Activated B cell treated with CpG ODN at 0.5 μM for 24 hours (primary cell): Measurements from ENCODE around the gene SEMA5A. TPM values are rescaled to one million over a fixed set of nuclear protein-coding genes. Genes with fewer than 3 reads are reported as not detected.

ENCODE experiments used
- ATAC-seq: fragments of 200-7000 bp; cut with Tn5 transposase; one replicate; pipeline ENCODE4 v1.10.0; 2021; ENCODE audit warnings: low read depth, mild to moderate bottlenecking, moderate library complexity
- CTCF ChIA-PET: fragments of 350-600 bp; sonication (Branson Sonifier 250); formaldehyde crosslinking; loops from one replicate; lab custom pipeline; 2021; ENCODE audit warnings: antibody characterized with exemption; lab: Charles Lee
- POLR2A ChIA-PET: fragments of 350-600 bp; sonication (Branson Sonifier 250); formaldehyde crosslinking; loops from one replicate; lab custom pipeline; 2021; ENCODE audit warnings: antibody characterized with exemption; lab: Charles Lee
- DNase-seq: peaks from one replicate; pipeline ENCODE4 v3.0.0; 2022
- H3K27ac Mint-ChIP-seq: one replicate; pipeline ENCODE4 v1.8.0; 2020; ENCODE audit warnings: mixed read lengths
- H3K27me3 Mint-ChIP-seq: one replicate; pipeline ENCODE4 v1.8.0; 2021; ENCODE audit warnings: mixed read lengths
- H3K36me3 Mint-ChIP-seq: one replicate; pipeline ENCODE4 v1.8.0; 2021; ENCODE audit warnings: low read depth, mixed read lengths
- H3K4me1 Mint-ChIP-seq: one replicate; pipeline ENCODE4 v1.8.0; 2021; ENCODE audit warnings: mixed read lengths
- H3K4me3 Mint-ChIP-seq: one replicate; pipeline ENCODE4 v1.8.0; 2020; ENCODE audit warnings: mild to moderate bottlenecking, mixed read lengths
- H3K9me3 Mint-ChIP-seq: one replicate; pipeline ENCODE4 v1.8.0; 2020; ENCODE audit warnings: mixed read lengths
- CTCF ChIP-seq: fragments of 200-600 bp; IDR thresholded peaks from one replicate; pipeline ENCODE4 v1.8.0; 2022; ENCODE audit warnings: antibody characterized with exemption, mild to moderate bottlenecking
- intact Hi-C: fragments of 100-400 bp; cut with micrococcal nuclease; formaldehyde crosslinking; loops from one replicate; pipeline ENCODE4 v1.15.1; 2024
- total RNA-seq: library from RNA; stranded (reverse); gene quantifications from 2 replicates; pipeline ENCODE4 v1.2.3, GENCODE V29; 2022

Gene SEMA5A
- total RNA-seq, 1 donor from 2014 or later: not detected

GRCh38 chr5:9547122-9547947, 1.5 kb upstream of the SEMA5A start:
- ATAC-seq (no peak), DNase-seq (no peak)
- intact Hi-C loops: no loop called here
- POLR2A ChIA-PET: no interaction called here
- Mint-ChIP-seq H3K27ac (no peak overlapping the region), H3K4me3 (no peak overlapping the region), H3K27me3 (peaks cover 20% of the 10 kb centered on the region), H3K36me3 (no peaks in the 10 kb centered on the region), H3K9me3 (no peaks in the 10 kb centered on the region), H3K4me1 (peaks cover 13% of the 10 kb centered on the region)
- no peak for TF ChIP-seq CTCF
- CTCF ChIA-PET: no interaction called here

- no peak overlapping the region for H3K4me3 Mint-ChIP-seq
- H3K36me3 Mint-ChIP-seq: no peaks in the 10 kb centered on the region
- TF ChIP-seq CTCF: no peak
- H3K27me3 Mint-ChIP-seq: peaks cover 26% of the 10 kb centered on the region
- POLR2A ChIA-PET: no interaction called here
- no peak overlapping the region for H3K27ac Mint-ChIP-seq
- ATAC-seq: no peak
- peaks cover 13% of the 10 kb centered on the region for H3K4me1 Mint-ChIP-seq
- intact Hi-C loops: no loop called here
- DNase-seq: no peak
- no peaks in the 10 kb centered on the region for H3K9me3 Mint-ChIP-seq
- CTCF ChIA-PET: no interaction called here
Measured at GRCh38 chr5:9545136-9545991, 511 bp downstream of the SEMA5A start.

GRCh38 chr5:9544502-9545135, 1.3 kb downstream of the SEMA5A start:
- intact Hi-C loops: no loop called here
- ATAC-seq: no peak
- Mint-ChIP-seq H3K4me1 (peaks cover 13% of the 10 kb centered on the region), H3K27ac (no peak overlapping the region), H3K36me3 (no peaks in the 10 kb centered on the region), H3K9me3 (no peaks in the 10 kb centered on the region), H3K27me3 (peaks cover 26% of the 10 kb centered on the region), H3K4me3 (peak overlapping the region; percentile 20)
- POLR2A ChIA-PET: no interaction called here
- TF ChIP-seq CTCF: no peak
- DNase-seq: no peak
- CTCF ChIA-PET: no interaction called here

GRCh38 chr5:9544056-9544455, 1.8 kb downstream of the SEMA5A start:
- H3K27ac Mint-ChIP-seq: no peak overlapping the region
- H3K9me3 Mint-ChIP-seq: no peaks in the 10 kb centered on the region
- peak overlapping the region; percentile 20 for H3K4me3 Mint-ChIP-seq
- no peaks in the 10 kb centered on the region for H3K36me3 Mint-ChIP-seq
- peaks cover 26% of the 10 kb centered on the region for H3K27me3 Mint-ChIP-seq
- no peak for TF ChIP-seq CTCF
- H3K4me1 Mint-ChIP-seq: peaks cover 13% of the 10 kb centered on the region
- intact Hi-C loops: no loop called here
- POLR2A ChIA-PET: no interaction called here
- CTCF ChIA-PET: no interaction called here
- DNase-seq (no peak), ATAC-seq (no peak)
